NB4 (cell line): ENCODE measurements around the gene PPM1K.

ENCODE experiments used
- DNase-seq: peaks from one replicate; pipeline ENCODE4 v3.0.0; 2010; ENCODE audit warnings: low read depth
- H3K4me3 ChIP-seq: one replicate; pipeline ENCODE4 v1.5.1; 2011; ENCODE audit warnings: mild to moderate bottlenecking, low read depth, low read length, moderate library complexity
- CTCF ChIP-seq: IDR thresholded peaks from one replicate; pipeline ENCODE4 v1.5.1; 2012; ENCODE audit warnings: low read depth, low read length
- MAX ChIP-seq: IDR thresholded peaks from 2 replicates; pipeline ENCODE4 v1.6.1; 2011; ENCODE audit warnings: low read depth, low read length
- MYC ChIP-seq: IDR thresholded peaks from 2 replicates; pipeline ENCODE4 v1.6.1; 2011; ENCODE audit warnings: low read depth, low read length
- POLR2A ChIP-seq: IDR thresholded peaks from 2 replicates; pipeline ENCODE4 v1.6.1; 2011; ENCODE audit warnings: mild to moderate bottlenecking; ENCODE audit not compliant: insufficient read length; ENCODE audit errors: extremely low read depth

The PPM1K gene

GRCh38 chr4:88268913-88269312, 15.4 kb downstream of the PPM1K start:
- no peak for DNase-seq
- no peak overlapping the region for H3K4me3 ChIP-seq
- TF ChIP-seq POLR2A (no peak), MAX (no peak), MYC (no peak), CTCF (no peak)

GRCh38 chr4:88264336-88264735, 20.0 kb downstream of the PPM1K start:
- DNase-seq = no peak
- TF ChIP-seq POLR2A (no peak), MAX (no peak), CTCF (no peak), MYC (no peak)
- no peak overlapping the region for H3K4me3 ChIP-seq

- TF ChIP-seq POLR2A (no peak), MYC (no peak), CTCF (no peak), MAX (no peak)
- DNase-seq = no peak
- H3K4me3 ChIP-seq = no peak overlapping the region
These were observed 26.6 kb downstream of the PPM1K start for GRCh38 chr4:88257726-88258125.

- no peak overlapping the region for H3K4me3 ChIP-seq
- TF ChIP-seq CTCF = no peak
- TF ChIP-seq POLR2A = no peak
- TF ChIP-seq MYC = no peak
- TF ChIP-seq MAX = no peak
- DNase-seq = no peak
These were observed 29.2 kb downstream of the PPM1K start for GRCh38 chr4:88255111-88255510.

- TF ChIP-seq CTCF (no peak), POLR2A (no peak)
- H3K4me3 ChIP-seq = no peak overlapping the region
- DNase-seq = no peak
These were observed 32.4 kb downstream of the PPM1K start for GRCh38 chr4:88251924-88252323.

- no peak for DNase-seq
- no peak for TF ChIP-seq MYC
- TF ChIP-seq POLR2A = no peak
- no peak for TF ChIP-seq MAX
- no peak for TF ChIP-seq CTCF
- H3K4me3 ChIP-seq = no peak overlapping the region
These were observed 37.2 kb downstream of the PPM1K start for GRCh38 chr4:88247148-88247547.
